Retinal pigment epithelial cell (primary cell): ENCODE data around the gene RAI14.

Experiments used
- DNase-seq: peaks from one replicate; pipeline ENCODE4 v3.0.0-alpha.2; 2010; ENCODE audit warnings: low read depth
- H3K4me3 ChIP-seq: 2 replicates; pipeline ENCODE4 v1.5.1; 2011; ENCODE audit warnings: mild to moderate bottlenecking, low read length, control low read depth, moderate library complexity
- CTCF ChIP-seq: conservative IDR thresholded peaks from 2 replicates; pipeline ENCODE4 v1.5.1; 2011; ENCODE audit warnings: low read depth, low read length, control low read depth, inconsistent platforms

Gene RAI14

DNA sequence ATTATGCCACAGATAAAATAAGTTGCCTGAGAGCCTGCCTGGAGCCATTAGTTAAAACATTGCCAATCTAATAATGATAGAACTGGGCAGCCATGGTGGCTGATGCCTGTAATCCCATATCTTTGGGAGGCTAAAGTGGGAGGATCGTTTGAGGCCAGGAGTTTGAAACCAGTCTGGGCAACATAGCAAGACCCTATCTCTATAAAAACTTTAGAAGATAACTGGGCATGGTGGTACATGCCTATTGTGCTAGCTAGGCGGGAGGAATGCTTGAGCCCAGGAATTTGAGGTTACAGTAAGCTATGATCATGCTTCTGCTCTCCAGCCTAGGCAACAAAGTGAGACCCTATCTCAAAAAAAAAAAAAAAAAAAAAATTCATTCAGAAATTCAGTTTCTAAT lies 52.6 kb downstream of the RAI14 start:
- H3K4me3 ChIP-seq = no peak overlapping the region
- TF ChIP-seq CTCF = no peak
- no peak for DNase-seq

DNA sequence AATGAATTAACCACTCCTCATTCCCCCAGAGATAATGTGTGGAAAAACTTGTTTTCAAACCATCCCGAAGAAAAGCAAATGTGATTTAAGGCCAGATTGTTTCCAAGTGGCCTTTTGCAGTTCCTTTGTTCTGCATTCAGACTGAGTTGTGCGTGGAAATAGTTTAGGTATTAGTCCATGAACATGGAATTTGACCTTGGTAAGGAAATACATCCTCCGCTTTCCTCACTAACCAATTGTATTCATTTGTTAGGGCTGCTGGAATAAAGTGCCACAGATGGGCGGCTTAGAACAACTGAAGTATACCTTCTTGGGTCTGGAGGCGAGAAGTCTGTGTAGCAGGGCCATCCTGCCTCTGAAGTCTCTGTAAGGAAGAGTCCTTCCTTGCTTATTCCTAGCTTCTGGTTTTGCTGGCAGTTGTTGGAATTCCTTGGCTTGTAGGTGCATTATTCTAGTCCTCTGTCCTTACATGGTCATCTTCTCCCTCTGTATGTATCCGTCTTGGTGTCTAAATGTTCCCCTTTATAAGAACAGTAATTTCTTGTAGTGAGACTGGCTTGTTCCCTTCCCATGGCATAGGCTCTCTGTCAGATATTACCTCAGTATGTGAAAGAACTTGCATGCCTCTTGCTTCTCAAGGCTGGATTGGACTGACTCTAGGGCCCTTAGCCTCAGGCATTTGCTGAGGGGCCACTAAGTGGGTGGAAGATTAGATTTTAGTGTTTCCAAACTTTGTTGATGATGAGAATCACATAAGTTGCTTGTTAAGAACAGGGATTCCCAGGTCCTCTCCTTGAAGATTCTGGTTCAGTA lies 53.9 kb downstream of the RAI14 start:
- no peak for TF ChIP-seq CTCF
- no peak overlapping the region for H3K4me3 ChIP-seq
- peak; percentile 76 for DNase-seq

GRCh38 chr5:34712565-34712964 lies 56.4 kb downstream of the RAI14 start:
- DNase-seq = no peak

DNA sequence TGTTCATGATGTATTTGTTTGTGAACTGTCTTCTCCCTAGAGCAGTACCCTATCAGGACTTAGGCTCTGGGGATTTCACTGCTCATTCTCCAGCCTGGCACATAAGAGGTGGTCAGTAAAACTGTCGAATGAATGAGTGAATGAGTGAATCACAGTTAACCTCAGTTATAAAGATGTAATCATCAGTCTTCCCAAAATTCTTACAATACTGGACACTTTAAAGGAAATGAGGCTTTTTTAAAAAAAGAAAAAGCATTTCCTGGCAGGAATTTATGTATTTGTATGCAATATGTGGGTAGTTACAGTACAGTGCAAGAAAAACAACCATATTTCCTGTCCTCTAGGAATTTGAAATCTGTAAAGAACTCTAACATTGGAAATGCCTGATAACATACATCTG lies 59.6 kb downstream of the RAI14 start:
- no peak for DNase-seq
- no peak overlapping the region for H3K4me3 ChIP-seq
- no peak for TF ChIP-seq CTCF

More at GRCh38 chr5:34712565-34712964, 56.4 kb downstream of the RAI14 start:
- no peak for TF ChIP-seq CTCF
- no peak overlapping the region for H3K4me3 ChIP-seq

GRCh38 chr5:34716986-34717385 lies 60.9 kb downstream of the RAI14 start:
- DNase-seq = no peak
- TF ChIP-seq CTCF = no peak

DNA sequence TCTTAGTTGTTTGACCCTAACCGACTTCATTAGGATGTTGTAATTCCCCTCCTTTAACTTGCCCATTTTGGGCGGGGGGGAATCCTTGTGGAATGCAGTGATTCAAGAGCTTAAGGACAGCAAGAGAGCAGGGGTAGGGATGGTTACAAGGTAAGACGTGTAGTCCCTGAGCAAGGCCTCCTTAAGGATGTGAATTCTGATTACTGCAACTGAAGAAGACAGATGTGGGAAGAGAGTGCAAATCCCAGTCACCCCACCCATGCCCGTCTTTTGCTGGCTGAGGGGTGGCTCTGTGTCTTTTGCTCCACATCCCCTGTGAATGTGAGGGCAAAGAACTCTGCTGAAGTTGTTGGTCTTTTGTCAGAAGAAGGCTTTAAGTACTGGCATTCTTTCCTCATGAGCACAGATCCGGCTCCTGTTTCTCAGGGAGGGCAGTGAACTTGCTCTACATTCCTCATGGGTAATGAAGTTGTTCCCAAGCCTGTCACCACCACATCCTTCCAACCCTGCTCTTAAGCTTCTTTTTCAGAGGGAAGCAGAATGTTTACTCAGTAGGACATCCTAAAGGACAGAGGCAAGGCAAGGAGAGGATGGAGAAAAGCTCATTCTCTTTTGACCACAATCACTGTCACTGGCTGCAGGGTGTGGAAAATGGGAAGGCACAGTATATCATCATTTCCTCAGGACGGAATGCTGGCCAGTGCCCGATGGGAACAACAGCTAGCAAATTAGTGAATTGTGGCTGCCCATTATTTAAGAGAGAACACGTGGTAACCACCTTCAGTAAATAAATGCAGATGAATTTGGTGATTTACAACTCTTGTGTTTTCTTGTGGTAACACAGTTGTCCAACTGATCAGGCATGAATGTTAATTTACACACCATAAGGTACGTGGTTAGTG lies 61.5 kb downstream of the RAI14 start:
- DNase-seq = peak; percentile 97
- no peak for TF ChIP-seq CTCF
- no peak overlapping the region for H3K4me3 ChIP-seq

More at GRCh38 chr5:34716986-34717385, 60.9 kb downstream of the RAI14 start:
- H3K4me3 ChIP-seq = no peak overlapping the region

DNA sequence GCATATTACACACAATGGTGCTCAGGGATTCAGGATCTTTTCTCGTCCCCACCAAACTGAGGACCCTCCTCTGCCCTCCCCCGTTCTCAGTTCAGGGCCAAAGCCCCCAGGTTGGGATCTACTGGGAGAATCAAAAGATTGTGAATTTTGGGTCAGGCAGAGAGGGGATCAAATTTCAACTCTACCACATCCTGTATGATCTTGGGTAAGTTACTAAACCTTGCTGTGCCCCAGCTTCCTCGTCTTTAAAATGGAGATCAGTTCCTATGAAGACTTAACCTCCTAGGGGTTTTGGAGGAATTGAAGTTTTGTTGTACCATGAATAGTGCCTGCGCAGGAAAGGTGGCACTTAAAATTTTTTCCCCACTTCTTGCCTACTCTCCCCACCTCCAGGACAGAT lies 62.4 kb downstream of the RAI14 start:
- no peak for DNase-seq
- no peak for TF ChIP-seq CTCF
- H3K4me3 ChIP-seq = no peak overlapping the region
